ENCODE results near the gene TMEM43.

TMEM43 gene

GRCh38 chr3:14122301-14122700 lies 2.6 kb upstream of the TMEM43 start:
- DNase-seq: no peak

- DNase-seq: no peak
Measured at GRCh38 chr3:14123308-14124222, 1.3 kb upstream of the TMEM43 start.

- no peak for DNase-seq
Measured at GRCh38 chr3:14124223-14124614, 633 bp upstream of the TMEM43 start.

GRCh38 chr3:14125193-14126016 lies 553 bp downstream of the TMEM43 start:
- no peak for DNase-seq

- DNase-seq: no peak
Measured at GRCh38 chr3:14126017-14126886, 1.4 kb downstream of the TMEM43 start.

GRCh38 chr3:14126887-14127505 lies 2.1 kb downstream of the TMEM43 start:
- DNase-seq: no peak

- DNase-seq: no peak
Measured at GRCh38 chr3:14127516-14128161, 2.8 kb downstream of the TMEM43 start.

- no peak for DNase-seq
Measured at GRCh38 chr3:14128724-14129123, 3.9 kb downstream of the TMEM43 start.

- DNase-seq: no peak
Measured at GRCh38 chr3:14129296-14129695, 4.4 kb downstream of the TMEM43 start.

- DNase-seq: no peak
Measured at GRCh38 chr3:14130230-14130629, 5.4 kb downstream of the TMEM43 start.

- DNase-seq: no peak
Measured at GRCh38 chr3:14130707-14131106, 5.9 kb downstream of the TMEM43 start.

GRCh38 chr3:14131134-14131533 lies 6.3 kb downstream of the TMEM43 start:
- DNase-seq: no peak

GRCh38 chr3:14132120-14132519 lies 7.3 kb downstream of the TMEM43 start:
- no peak for DNase-seq

GRCh38 chr3:14132689-14133088 lies 7.8 kb downstream of the TMEM43 start:
- no peak for DNase-seq

- DNase-seq: no peak
Measured at GRCh38 chr3:14133188-14133800, 8.4 kb downstream of the TMEM43 start.

- no peak for DNase-seq
Measured at GRCh38 chr3:14133876-14134275, 9.0 kb downstream of the TMEM43 start.

- DNase-seq: no peak
Measured at GRCh38 chr3:14134291-14134690, 9.4 kb downstream of the TMEM43 start.

- DNase-seq: no peak
Measured at GRCh38 chr3:14135581-14135980, 10.7 kb downstream of the TMEM43 start.

GRCh38 chr3:14137004-14137403 lies 12.2 kb downstream of the TMEM43 start:
- DNase-seq: no peak

GRCh38 chr3:14137445-14137844 lies 12.6 kb downstream of the TMEM43 start:
- DNase-seq: no peak

GRCh38 chr3:14138109-14138877 lies 13.4 kb downstream of the TMEM43 start:
- DNase-seq: no peak
